ENCODE measurements around the gene SOD3.

- TF ChIP-seq POLR2AphosphoS5 (IDR thresholded peaks at IDR 0.05; ENCODE audit: low read depth, low read length) (no peak), CTCF (IDR thresholded peaks at IDR 0.05) (no peak), REST (IDR thresholded peaks at IDR 0.05; ENCODE audit: insufficient read depth in 1 of 2, low read depth in 2 of 2, low read length in 1 of 2) (no peak), SIN3A (IDR thresholded peaks at IDR 0.05; ENCODE audit: borderline replicate concordance, insufficient read depth, low read depth, low read length) (no peak), TCF7L2 (IDR thresholded peaks at IDR 0.05; ENCODE audit: low read depth, low read length) (no peak)
Measured at GRCh38 chr4:24754571-24754970, 40.8 kb upstream of the SOD3 start.

Data from Panc1 (cell line).